Neural progenitor cell (in vitro differentiated cells): ENCODE results near the gene LUZP2. TPM values are rescaled to one million over a fixed set of nuclear protein-coding genes. Genes with fewer than 3 reads are reported as not detected.

ENCODE experiments used
- DNase-seq: peaks from one replicate; pipeline ENCODE4 v3.0.0-alpha.2; 2016; ENCODE audit warnings: low spot score
- H2AFZ ChIP-seq: fragments of 200-600 bp; sonication (generic); replicated peaks from 2 replicates; pipeline ENCODE4 v1.6.1; 2016; ENCODE audit warnings: antibody characterized with exemption
- H3F3A ChIP-seq: fragments of 200-600 bp; sonication (generic); 2 replicates; pipeline ENCODE4 v1.6.1; 2016; ENCODE audit warnings: antibody characterized with exemption, low read depth
- H3K27ac ChIP-seq: fragments of 200-600 bp; sonication (generic); 2 replicates; pipeline ENCODE4 v1.5.1; 2016; ENCODE audit warnings: mild to moderate bottlenecking
- H3K27me3 ChIP-seq: fragments of 200-600 bp; sonication (generic); 2 replicates; pipeline ENCODE4 v1.6.1; 2016; ENCODE audit warnings: mild to moderate bottlenecking, moderate library complexity
- H3K36me3 ChIP-seq: fragments of 200-600 bp; sonication (generic); 2 replicates; pipeline ENCODE4 v1.5.1; 2016
- H3K4me1 ChIP-seq: fragments of 200-600 bp; sonication (generic); 2 replicates; pipeline ENCODE4 v1.6.1; 2016; ENCODE audit warnings: mixed run types
- H3K4me2 ChIP-seq: fragments of 200-600 bp; sonication (generic); 2 replicates; pipeline ENCODE4 v1.6.1; 2016
- H3K4me3 ChIP-seq: fragments of 200-600 bp; sonication (generic); 2 replicates; pipeline ENCODE4 v1.5.1; 2016
- H3K79me2 ChIP-seq: fragments of 200-600 bp; sonication (generic); 2 replicates; pipeline ENCODE4 v1.6.1; 2016; ENCODE audit warnings: low read depth
- H3K9ac ChIP-seq: fragments of 200-600 bp; sonication (generic); 2 replicates; pipeline ENCODE4 v1.6.1; 2016
- H3K9me3 ChIP-seq: fragments of 200-600 bp; sonication (generic); 2 replicates; pipeline ENCODE4 v1.5.1; 2016; ENCODE audit warnings: low read depth
- H4K20me1 ChIP-seq: fragments of 200-600 bp; sonication (generic); 2 replicates; pipeline ENCODE4 v1.6.1; 2016; ENCODE audit warnings: low read depth
- H3K27ac Mint-ChIP-seq: 3 replicates; pipeline ENCODE4 v1.8.0; 2021; ENCODE audit warnings: mixed read lengths
- H3K27me3 Mint-ChIP-seq: 2 replicates; pipeline ENCODE4 v1.8.0; 2022; ENCODE audit warnings: low read depth, mild to moderate bottlenecking, inconsistent platforms, moderate library complexity, mixed read lengths; ENCODE audit not compliant: insufficient read depth
- H3K36me3 Mint-ChIP-seq: 3 replicates; pipeline ENCODE4 v1.8.0; 2021; ENCODE audit warnings: mixed read lengths
- H3K4me1 Mint-ChIP-seq: 3 replicates; pipeline ENCODE4 v1.8.0; 2021; ENCODE audit warnings: mixed read lengths
- H3K4me3 Mint-ChIP-seq: 3 replicates; pipeline ENCODE4 v1.8.0; 2021; ENCODE audit warnings: mild to moderate bottlenecking, moderate library complexity, mixed read lengths
- H3K9me3 Mint-ChIP-seq: 3 replicates; pipeline ENCODE4 v1.8.0; 2020; ENCODE audit warnings: mixed read lengths
- CTCF ChIP-seq: fragments of 200-600 bp; sonication (generic); IDR thresholded peaks from 2 replicates; pipeline ENCODE4 v1.5.1; 2017; ENCODE audit warnings: antibody characterized with exemption, mild to moderate bottlenecking
- EZH2 ChIP-seq: fragments of 200-600 bp; sonication (generic); IDR thresholded peaks from 2 replicates; pipeline ENCODE4 v1.6.1; 2017; ENCODE audit warnings: antibody characterized with exemption, mild to moderate bottlenecking, moderate library complexity
- EZH2phosphoT487 ChIP-seq: fragments of 200-600 bp; sonication (generic); IDR thresholded peaks from 2 replicates; pipeline ENCODE4 v1.6.1; 2017; ENCODE audit warnings: antibody characterized with exemption
- total RNA-seq: library from RNA; depleted of rRNA; stranded (reverse); fragments of >200 nt; gene quantifications from 2 replicates; pipeline ENCODE4 v1.2.3, GENCODE V29; 2015; ENCODE audit warnings: low replicate concordance

LUZP2 gene
- total RNA-seq, 1 donor from 2014 or later: 2.5 TPM

GRCh38 chr11:24489477-24489876, 7.4 kb upstream of the LUZP2 start:
- Mint-ChIP-seq H3K9me3 (peaks cover 7% of the 10 kb centered on the region), H3K27me3 (peaks cover 2% of the 10 kb centered on the region), H3K27ac (no peak overlapping the region), H3K4me3 (no peak overlapping the region), H3K4me1 (no peaks in the 10 kb centered on the region), H3K36me3 (no peaks in the 10 kb centered on the region)
- H3K4me3 ChIP-seq: no peak overlapping the region
- H3K9me3 ChIP-seq: no peaks in the 10 kb centered on the region
- H3K9ac ChIP-seq: no peak overlapping the region
- no peak for TF ChIP-seq EZH2
- no peak for TF ChIP-seq CTCF
- TF ChIP-seq EZH2phosphoT487: no peak
- no peak overlapping the region for H2AFZ ChIP-seq
- no peaks in the 10 kb centered on the region for H3F3A ChIP-seq
- no peak overlapping the region for H3K27ac ChIP-seq
- H3K36me3 ChIP-seq: no peaks in the 10 kb centered on the region
- no peaks in the 10 kb centered on the region for H4K20me1 ChIP-seq
- no peaks in the 10 kb centered on the region for H3K4me1 ChIP-seq
- no peak overlapping the region for H3K4me2 ChIP-seq
- DNase-seq: no peak
- peaks cover under 1% of the 10 kb centered on the region for H3K27me3 ChIP-seq
- no peaks in the 10 kb centered on the region for H3K79me2 ChIP-seq

GRCh38 chr11:24496386-24496735, 492 bp upstream of the LUZP2 start:
- peaks cover 17% of the 10 kb centered on the region for H3K27me3 Mint-ChIP-seq
- no peaks in the 10 kb centered on the region for H3K9me3 ChIP-seq

GRCh38 chr11:24497831-24498230, 978 bp downstream of the LUZP2 start:
- peaks cover 20% of the 10 kb centered on the region for H3F3A ChIP-seq
- H3K27ac ChIP-seq: no peak overlapping the region
- Mint-ChIP-seq H3K9me3 (no peaks in the 10 kb centered on the region), H3K4me3 (peak overlapping the region; percentile 16), H3K36me3 (no peaks in the 10 kb centered on the region), H3K27ac (no peak overlapping the region), H3K4me1 (peaks cover 10% of the 10 kb centered on the region), H3K27me3 (peaks cover 17% of the 10 kb centered on the region)
- no peaks in the 10 kb centered on the region for H3K36me3 ChIP-seq
- peak; percentile 9 for DNase-seq
- no peak for TF ChIP-seq EZH2phosphoT487
- no peak for TF ChIP-seq EZH2
- no peak for TF ChIP-seq CTCF
- H3K9me3 ChIP-seq: no peaks in the 10 kb centered on the region
- H3K4me1 ChIP-seq: peaks cover 12% of the 10 kb centered on the region
- H3K79me2 ChIP-seq: no peaks in the 10 kb centered on the region
- H2AFZ ChIP-seq: peak overlapping the region; percentile 95
- no peaks in the 10 kb centered on the region for H4K20me1 ChIP-seq
- no peak overlapping the region for H3K9ac ChIP-seq
- H3K27me3 ChIP-seq: peaks cover 34% of the 10 kb centered on the region
- H3K4me2 ChIP-seq: peak overlapping the region; percentile 90
- peak overlapping the region; percentile 61 for H3K4me3 ChIP-seq

More at GRCh38 chr11:24496386-24496735, 492 bp upstream of the LUZP2 start:
- DNase-seq: no peak
- no peak overlapping the region for H3K9ac ChIP-seq
- Mint-ChIP-seq H3K36me3 (no peaks in the 10 kb centered on the region), H3K9me3 (no peaks in the 10 kb centered on the region), H3K27ac (peak overlapping the region; percentile 50), H3K4me3 (peak overlapping the region; percentile 88), H3K4me1 (peaks cover 10% of the 10 kb centered on the region)
- no peak overlapping the region for H3K27ac ChIP-seq
- H2AFZ ChIP-seq: peak overlapping the region; percentile 95
- peaks cover 12% of the 10 kb centered on the region for H3K4me1 ChIP-seq
- H3K4me2 ChIP-seq: peak overlapping the region; percentile 90
- TF ChIP-seq CTCF: no peak
- TF ChIP-seq EZH2: no peak
- TF ChIP-seq EZH2phosphoT487: no peak
- no peaks in the 10 kb centered on the region for H3K79me2 ChIP-seq
- H3K27me3 ChIP-seq: peaks cover 34% of the 10 kb centered on the region
- H3K4me3 ChIP-seq: peak overlapping the region; percentile 61
- H4K20me1 ChIP-seq: no peaks in the 10 kb centered on the region
- H3K36me3 ChIP-seq: no peaks in the 10 kb centered on the region
- peaks cover 20% of the 10 kb centered on the region for H3F3A ChIP-seq
